Stimulated activated CD8-positive, alpha-beta memory T cell treated with anti-CD3 and anti-CD28 coated beads, Interleukin-2, amount 100 ng/mL, for 1 hour (primary cell): ENCODE data around the gene SNAP23.
A peak's percentile ranks its signal among the peaks of the same experiment; 100 is the strongest.

ENCODE experiments used
- DNase-seq, 2 donors: peaks; one replicate each; pipeline ENCODE4 v3.0.0-alpha.2; 2020; ENCODE audit warnings: low read depth in 2 of 2

The SNAP23 gene

DNA sequence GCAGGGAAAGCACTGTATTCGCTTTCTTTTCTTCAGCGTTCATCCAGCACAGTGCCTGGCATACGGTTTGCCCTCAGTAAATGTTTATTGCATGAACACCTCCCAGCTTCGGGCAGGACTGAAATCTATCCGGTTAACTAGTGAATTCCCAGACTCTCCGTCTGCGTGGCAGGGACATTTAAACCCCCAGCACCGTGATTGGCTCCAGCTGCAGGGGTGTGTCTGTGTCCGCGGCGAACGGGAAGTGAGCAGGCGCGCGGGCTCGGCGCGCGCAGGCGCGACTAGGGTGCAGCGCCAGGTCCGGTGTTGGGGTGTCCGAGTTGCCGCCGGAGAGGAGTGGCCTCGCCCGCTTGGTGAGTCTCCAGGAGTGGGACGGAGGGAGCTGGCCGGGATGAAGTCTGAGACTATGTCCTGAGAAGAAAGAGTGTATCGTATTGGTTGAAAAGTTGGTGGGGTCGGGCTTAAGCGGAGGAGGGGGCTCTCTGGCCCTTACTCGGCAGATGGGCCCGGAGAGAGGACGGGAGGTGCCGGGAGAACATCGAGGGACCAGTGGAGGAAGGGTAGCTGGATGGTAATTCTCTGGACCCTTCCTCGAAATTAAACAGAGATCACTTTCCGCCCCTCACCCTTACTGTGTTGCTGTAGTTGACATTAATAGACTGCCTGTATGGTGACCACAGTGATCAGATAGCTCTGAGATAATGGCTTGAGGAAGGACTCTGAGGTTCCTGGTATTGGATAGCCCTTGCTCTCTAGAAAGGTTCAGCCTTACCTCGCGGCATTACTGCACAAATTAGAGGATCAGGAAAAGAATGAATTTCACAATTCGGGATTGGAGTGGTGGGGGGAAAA, at the start of gene SNAP23:
Gene SNAP23 (plus strand): TSS at position 274 of the 852 bp plus-strand sequence. CDS start 16,213 bp downstream, outside the sequence.
- peak; percentile 57 to 64 for DNase-seq

DNA sequence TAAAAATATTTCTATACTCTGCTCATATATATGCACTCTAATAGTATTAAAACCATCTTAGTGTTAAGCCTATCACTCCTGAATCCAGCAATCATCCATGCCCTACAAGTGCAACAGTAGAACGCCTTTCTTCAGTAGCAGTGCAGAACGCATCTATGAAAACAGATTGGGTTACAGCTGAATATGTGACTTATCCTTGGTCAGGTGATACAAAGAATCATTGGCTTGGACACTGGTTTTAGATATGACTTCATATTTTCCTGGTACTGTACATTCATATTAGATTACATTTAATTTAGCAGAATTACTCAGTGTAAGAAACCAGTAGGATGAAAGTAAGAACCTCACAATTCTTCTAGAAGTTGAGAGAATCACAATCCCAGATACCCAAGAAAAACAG, 47.8 kb upstream of the SNAP23 start:
- DNase-seq = no peak

DNA sequence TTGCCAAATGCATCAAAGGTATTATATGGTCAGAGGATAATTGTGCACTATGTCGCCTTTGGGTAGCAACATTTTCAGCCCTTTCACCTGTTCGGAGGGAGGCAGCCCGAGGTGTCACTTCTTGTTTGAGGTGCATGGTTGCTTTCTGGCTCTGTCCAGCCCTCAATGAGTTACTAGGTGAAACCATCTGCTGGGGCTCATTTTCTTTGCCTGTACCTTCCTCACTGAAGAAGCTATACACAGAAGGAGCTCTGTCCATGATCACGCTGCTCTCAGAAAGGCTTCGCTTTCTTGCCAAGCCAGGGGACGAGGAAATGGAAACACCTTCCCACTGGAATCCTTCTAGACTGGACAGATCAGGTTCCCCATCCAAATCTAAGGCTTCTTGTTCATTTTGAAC, 47.2 kb upstream of the SNAP23 start:
- no peak for DNase-seq

- no peak for DNase-seq
Observed at GRCh38 chr15:42449770-42450424, 45.5 kb upstream of the SNAP23 start.

- DNase-seq = no peak
Observed at GRCh38 chr15:42450425-42450790, 45.0 kb upstream of the SNAP23 start.

DNA sequence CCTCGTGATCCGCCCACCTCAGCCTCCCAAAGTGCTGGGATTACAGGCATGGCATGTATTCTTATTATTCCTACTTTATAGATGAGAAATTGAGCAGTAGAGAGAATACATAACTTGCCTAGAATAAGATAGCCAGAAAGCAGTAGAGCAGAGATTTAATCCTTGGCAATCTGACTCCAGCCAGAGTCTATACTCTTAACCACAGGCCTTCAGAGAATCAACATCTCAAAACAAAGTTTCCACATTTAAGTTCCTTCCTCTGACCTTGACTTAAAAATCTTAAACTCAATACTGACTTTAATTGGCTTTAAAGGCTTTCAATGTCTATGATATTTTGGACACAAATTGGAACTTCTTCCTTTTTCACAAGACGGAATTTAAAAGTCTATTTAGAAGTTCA, 41.6 kb upstream of the SNAP23 start:
- DNase-seq = no peak

GRCh38 chr15:42456531-42456930, 38.9 kb upstream of the SNAP23 start:
- no peak for DNase-seq

DNA sequence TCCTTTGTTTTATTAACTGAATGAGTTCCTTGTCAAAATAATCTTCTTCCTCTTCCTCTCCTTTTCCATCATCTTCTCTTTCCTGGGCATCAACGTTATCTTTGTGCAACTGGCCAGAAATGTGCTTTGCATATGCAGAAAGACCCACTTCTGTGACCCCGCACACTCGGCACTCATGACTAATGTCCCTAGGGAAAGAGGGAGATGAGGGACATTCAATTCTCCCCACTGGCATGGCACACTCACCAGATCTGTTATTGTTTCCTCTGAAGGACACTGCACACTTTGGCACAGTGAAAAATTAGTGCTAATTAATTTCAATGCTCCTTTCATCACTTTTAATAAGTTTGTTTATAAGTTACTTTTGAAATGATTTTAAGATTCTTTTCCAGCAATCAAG, 38.5 kb upstream of the SNAP23 start:
- DNase-seq = no peak

- no peak for DNase-seq
Observed at GRCh38 chr15:42457445-42458442, 37.7 kb upstream of the SNAP23 start.

DNA sequence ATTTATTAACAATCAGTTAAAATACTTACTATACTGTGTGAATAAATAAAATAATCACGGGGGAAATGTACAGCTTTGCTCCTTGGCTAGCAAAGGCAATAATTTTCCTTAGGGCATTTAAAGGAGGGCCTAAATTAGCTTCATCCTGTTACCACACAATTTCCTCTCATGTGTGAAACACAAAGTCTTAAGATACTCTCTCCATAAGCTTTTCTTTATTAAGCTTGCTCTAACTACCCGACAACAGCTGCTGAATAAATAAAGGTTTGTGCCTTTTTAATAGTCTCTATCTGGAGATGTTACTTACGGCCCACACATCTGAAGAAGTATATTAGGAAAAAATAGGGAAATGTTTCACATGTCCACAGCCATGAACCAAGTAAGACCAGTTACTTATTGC, 34.2 kb upstream of the SNAP23 start:
- no peak for DNase-seq

DNA sequence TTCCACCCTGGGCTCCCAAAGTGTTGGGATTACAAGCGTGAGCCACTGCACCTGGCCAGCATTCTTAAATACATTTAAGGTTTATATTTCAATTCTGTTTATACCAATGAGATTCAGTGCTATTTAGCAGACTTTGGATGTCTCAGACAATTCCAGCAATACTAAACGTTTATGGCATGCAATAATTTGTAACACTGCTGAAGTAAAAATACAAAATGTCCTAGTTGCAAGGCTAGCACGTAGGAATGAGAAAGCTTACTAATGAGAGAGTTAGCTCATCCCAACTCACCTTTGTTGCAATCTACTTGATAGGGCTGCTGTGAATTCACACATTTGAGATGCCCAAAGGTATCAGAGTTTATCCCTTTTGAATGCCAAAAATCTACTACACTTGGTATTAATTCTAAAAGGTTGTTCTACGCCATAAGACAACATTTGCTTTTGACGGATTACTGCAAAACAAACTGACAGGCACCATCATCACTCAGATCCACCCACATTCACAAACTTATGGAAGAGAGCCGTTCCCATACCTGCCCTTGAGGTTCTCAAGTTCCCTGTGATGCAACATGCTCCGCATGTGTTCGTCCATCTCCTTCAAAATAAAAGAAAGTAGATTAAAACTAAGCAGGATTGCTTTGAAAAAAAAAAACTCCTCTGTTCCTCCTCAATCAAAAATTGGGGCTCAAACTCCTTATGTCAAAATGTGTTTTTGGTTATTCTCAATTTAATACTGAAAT, 29.7 kb upstream of the SNAP23 start:
- DNase-seq = no peak

DNA sequence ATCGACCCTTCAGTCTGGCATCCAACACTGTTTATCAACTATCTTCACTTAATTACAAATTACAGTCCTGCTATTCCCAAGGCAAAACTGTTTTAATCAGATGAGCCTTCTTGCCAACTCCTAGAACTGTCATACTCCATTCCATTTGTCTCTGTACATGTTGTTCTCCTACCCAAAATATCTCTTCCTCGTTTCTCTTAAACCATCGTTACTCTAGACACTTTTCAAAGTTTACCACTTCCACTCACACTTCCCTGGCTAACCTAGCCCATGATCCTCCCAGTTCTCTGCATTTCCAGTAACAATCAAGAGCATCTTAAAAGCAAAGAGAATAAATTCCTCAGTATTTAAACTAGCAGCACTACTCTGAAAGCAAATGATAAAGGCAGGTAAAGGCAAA, 24.4 kb upstream of the SNAP23 start:
- DNase-seq = no peak

- no peak for DNase-seq
Observed at GRCh38 chr15:42474827-42475226, 20.6 kb upstream of the SNAP23 start.

GRCh38 chr15:42482701-42483100, 12.7 kb upstream of the SNAP23 start:
- no peak for DNase-seq

DNA sequence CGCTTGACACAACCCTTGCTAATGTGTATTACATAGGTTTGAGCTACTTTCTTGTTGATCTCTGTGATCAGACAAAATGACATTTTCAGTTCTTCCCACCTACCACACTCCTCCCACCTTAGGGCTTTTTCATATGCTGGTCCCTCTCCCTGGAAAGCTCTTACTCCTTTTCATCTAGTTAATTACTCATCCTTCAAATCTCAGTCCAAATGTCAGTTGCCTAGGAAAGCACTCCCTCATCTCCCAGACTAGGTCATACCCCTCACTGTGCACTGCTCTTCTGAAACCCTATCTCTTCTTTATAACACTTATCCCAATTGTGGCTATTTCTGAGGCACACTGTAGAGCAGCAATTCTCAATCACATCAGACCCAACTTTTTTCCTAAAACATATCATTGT, 11.8 kb upstream of the SNAP23 start:
- no peak for DNase-seq

DNA sequence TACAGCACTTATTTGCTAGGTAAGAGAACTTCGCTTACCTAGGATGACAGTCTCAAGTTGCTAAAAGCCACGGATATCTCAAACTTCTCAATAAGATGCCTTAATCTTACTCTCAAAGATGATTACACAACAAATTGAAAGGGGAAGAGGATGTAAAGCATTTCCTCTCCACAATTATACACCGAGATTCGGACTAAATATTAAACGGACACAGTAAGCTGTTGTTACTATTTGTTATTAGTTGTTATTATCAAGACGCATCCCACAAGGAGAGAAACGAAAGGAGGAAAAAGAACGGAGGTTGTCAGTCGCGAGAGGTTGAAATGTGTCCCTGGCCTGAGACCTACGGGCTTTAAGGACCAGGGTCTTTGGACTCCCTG, 5.2 kb upstream of the SNAP23 start:
- no peak for DNase-seq

GRCh38 chr15:42490671-42491538, 4.5 kb upstream of the SNAP23 start, which contains the start of gene ZNF106:
TSS of gene ZNF106 (minus strand) at chr15:42491141. CDS start at chr15:42472289, 18,852 bp downstream.
- peak; percentile 73 to 74 for DNase-seq

DNA sequence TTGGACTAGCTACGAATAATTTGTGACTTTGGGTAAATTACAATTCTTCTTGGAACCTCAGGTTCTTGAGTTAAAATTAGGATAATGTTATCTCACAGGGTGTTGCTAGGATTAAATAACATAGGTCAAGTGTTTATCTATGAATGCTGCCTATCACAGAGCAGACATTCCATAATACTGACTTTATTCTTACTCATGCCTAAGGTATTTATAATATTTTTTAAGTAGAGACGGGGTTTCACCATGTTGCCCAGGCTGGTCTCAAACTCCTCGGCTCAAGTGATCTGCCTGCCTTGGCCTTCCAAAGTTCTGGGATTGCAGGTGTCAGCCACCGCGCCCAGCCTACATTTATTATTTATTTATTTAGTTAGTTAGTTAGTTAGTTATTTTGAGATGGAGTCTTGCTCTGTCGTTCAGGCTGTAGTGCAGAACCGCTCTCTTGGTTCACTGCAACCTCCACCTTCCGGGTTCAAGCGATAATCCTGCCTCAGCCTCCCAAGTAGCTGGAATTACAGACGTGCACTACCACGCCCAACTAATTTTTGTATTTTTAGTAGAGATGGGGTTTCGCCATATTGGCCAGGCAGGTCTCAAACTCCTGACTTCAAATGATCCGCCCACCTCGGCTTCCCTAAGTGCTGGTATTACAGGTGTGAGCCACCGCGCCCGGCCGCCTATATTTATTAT, 3.8 kb upstream of the SNAP23 start:
- DNase-seq = no peak

GRCh38 chr15:42493679-42494078, 1.8 kb upstream of the SNAP23 start:
- no peak for DNase-seq

DNA sequence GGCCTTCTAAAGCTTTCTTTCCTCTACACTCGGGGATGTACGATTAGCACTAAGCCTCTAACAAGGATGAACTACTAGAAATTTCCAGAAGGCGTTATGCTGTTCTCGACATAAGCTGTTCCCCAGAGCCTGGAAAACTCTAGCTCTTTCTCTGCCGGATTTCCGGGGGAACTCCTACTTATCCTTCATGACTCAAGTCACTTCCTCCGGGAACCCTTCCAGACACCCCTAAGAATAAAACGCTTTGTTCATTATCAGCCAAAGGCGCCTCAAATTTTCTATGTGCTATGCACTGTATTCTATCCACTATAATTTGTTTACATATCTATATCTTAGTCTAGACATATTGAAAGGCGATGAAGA, 455 bp upstream of the SNAP23 start:
- peak in 1 of 2 donors; percentile 27 for DNase-seq
